Liver (tissue), 9 donors: ENCODE results near the gene ST3GAL3. TPM values are rescaled to one million over a fixed set of nuclear protein-coding genes. Genes with fewer than 3 reads are reported as not detected.

Source experiments
- DNase-seq: peaks from one replicate; pipeline ENCODE4 v3.0.0-alpha.2; 2017; ENCODE audit warnings: low spot score
- H3K27ac ChIP-seq, 2 donors: one replicate each; pipeline ENCODE4 v1.7.0; 2013; ENCODE audit warnings: inconsistent platforms in 2 of 2, low read length in 2 of 2, control low read depth in 1 of 2, low read depth in 1 of 2, mild to moderate bottlenecking in 1 of 2
- H3K27me3 ChIP-seq, 4 donors: one replicate each; pipeline versions ENCODE4 v1.6.1 to v1.7.0; 2013; ENCODE audit warnings: low read length in 3 of 4, inconsistent platforms in 1 of 4, mild to moderate bottlenecking in 1 of 4, moderate library complexity in 1 of 4; ENCODE audit not compliant: control insufficient read depth in 4 of 4, insufficient read depth in 4 of 4
- H3K36me3 ChIP-seq, 4 donors: one replicate each; pipeline versions ENCODE4 v1.6.1 to v1.7.0; 2013; ENCODE audit warnings: low read length in 3 of 4, mild to moderate bottlenecking in 3 of 4, low read depth in 1 of 4, moderate library complexity in 1 of 4; ENCODE audit not compliant: control insufficient read depth in 4 of 4, insufficient read depth in 3 of 4
- H3K4me1 ChIP-seq, 4 donors: one replicate each; pipeline versions ENCODE4 v1.6.1 to v1.7.0; 2013; ENCODE audit warnings: low read length in 3 of 4, mild to moderate bottlenecking in 3 of 4, moderate library complexity in 1 of 4; ENCODE audit not compliant: control insufficient read depth in 4 of 4, insufficient read depth in 4 of 4
- H3K4me3 ChIP-seq, 3 donors: one replicate each; pipeline versions ENCODE4 v1.6.1 to v1.7.0; 2013; ENCODE audit warnings: low read length in 3 of 3, control low read depth in 1 of 3, low read depth in 1 of 3, mild to moderate bottlenecking in 1 of 3
- H3K9ac ChIP-seq, 2 donors: one replicate each; pipeline ENCODE4 v1.7.0; 2013; ENCODE audit warnings: low read length in 2 of 2, mild to moderate bottlenecking in 2 of 2, moderate library complexity in 2 of 2, control low read depth in 1 of 2, low read depth in 1 of 2
- H3K9me3 ChIP-seq, 4 donors: one replicate each; pipeline versions ENCODE4 v1.6.1 to v1.7.0; 2013; ENCODE audit warnings: low read length in 3 of 4; ENCODE audit not compliant: control insufficient read depth in 4 of 4
- CTCF ChIP-seq: fragments of 150-350 bp; IDR thresholded peaks from 2 replicates; pipeline ENCODE4 v1.5.1; 2017; ENCODE audit warnings: improper control_type of control experiment, low read depth, low read length; ENCODE audit not compliant: missing input control
- FOXA1 ChIP-seq: IDR thresholded peaks from 2 replicates; pipeline ENCODE4 v1.6.1; 2016; ENCODE audit warnings: antibody characterized with exemption
- FOXA2 ChIP-seq: IDR thresholded peaks from 2 replicates; pipeline ENCODE4 v1.6.1; 2016; ENCODE audit warnings: antibody characterized with exemption
- GABPA ChIP-seq, 2 donors: IDR thresholded peaks in 1 of 2; conservative IDR thresholded peaks in 1 of 2; 2 replicates each; pipeline ENCODE4 v1.6.1; 2016; ENCODE audit warnings: antibody characterized with exemption in 2 of 2, mild to moderate bottlenecking in 1 of 2, moderate library complexity in 1 of 2
- HNF4A ChIP-seq, 2 donors: conservative IDR thresholded peaks; 2 replicates each; pipeline ENCODE4 v1.6.1; 2016; ENCODE audit warnings: antibody characterized with exemption in 2 of 2, mild to moderate bottlenecking in 2 of 2
- HNF4G ChIP-seq: IDR thresholded peaks from 2 replicates; pipeline ENCODE4 v1.6.1; 2016; ENCODE audit warnings: antibody characterized with exemption
- MAX ChIP-seq: IDR thresholded peaks from 2 replicates; pipeline ENCODE4 v1.6.1; 2016; ENCODE audit warnings: antibody characterized with exemption
- NR2F2 ChIP-seq: IDR thresholded peaks from 2 replicates; pipeline ENCODE4 v1.6.1; 2016; ENCODE audit warnings: antibody characterized with exemption
- RAD21 ChIP-seq, 2 donors: IDR thresholded peaks; 2 replicates each; pipeline ENCODE4 v1.6.1; 2016; ENCODE audit warnings: antibody characterized with exemption in 2 of 2, mild to moderate bottlenecking in 2 of 2
- REST ChIP-seq: IDR thresholded peaks from 2 replicates; pipeline ENCODE4 v1.6.1; 2016; ENCODE audit warnings: antibody characterized with exemption, mild to moderate bottlenecking
- RXRA ChIP-seq, 2 donors: IDR thresholded peaks; 2 replicates each; pipeline ENCODE4 v1.6.1; 2017 to 2018; ENCODE audit warnings: antibody characterized with exemption in 2 of 2, mild to moderate bottlenecking in 1 of 2
- SP1 ChIP-seq: IDR thresholded peaks from 2 replicates; pipeline ENCODE4 v1.6.1; 2018; ENCODE audit warnings: antibody characterized with exemption, mild to moderate bottlenecking
- TAF1 ChIP-seq: conservative IDR thresholded peaks from 2 replicates; pipeline ENCODE4 v1.6.1; 2016; ENCODE audit warnings: antibody characterized with exemption, mild to moderate bottlenecking
- YY1 ChIP-seq: IDR thresholded peaks from 2 replicates; pipeline ENCODE4 v1.6.1; 2016; ENCODE audit warnings: antibody characterized with exemption, mild to moderate bottlenecking
- ZBTB33 ChIP-seq: IDR thresholded peaks from 2 replicates; pipeline ENCODE4 v1.6.1; 2016; ENCODE audit warnings: antibody characterized with exemption
- WGBS: extraction: QIAGEN DNeasy Blood & Tissue Kit; methylation state at CpG from one replicate; pipeline ENCODE4 v1.1.7; 2013; 5-methylcytosine and 5-hydroxymethylcytosine counted together
- polyA plus RNA-seq, 2 donors: library from polyadenylated mRNA; stranded (reverse) in 1 of 2; unstranded in 1 of 2; fragments of 200-250 nt in 1 of 2; fragments of >200 nt in 1 of 2; fragmentation: Nextera tagmentation in 1 of 2; extraction: Ambion mirVana in 1 of 2; gene quantifications; one replicate each; pipeline versions ENCODE4 v1.2.1 to v1.2.3, GENCODE V29; 2013 to 2015
- total RNA-seq, 2 donors: library from RNA; depleted of rRNA; stranded (reverse); fragments of >200 nt; gene quantifications; one replicate each; pipeline ENCODE4 v1.2.3, GENCODE V29; 2014
- donor health status: healthy.
- donor health status: healthy.
- donor health status: healthy.
- donor health status: healthy.
- donor health status: healthy.

ST3GAL3 gene
- total and polyA plus RNA-seq, 4 donors = 4.9 to 11.4 (median 8.1) TPM

GRCh38 chr1:43946236-43947060 is 239.1 kb downstream of the ST3GAL3 start, which contains the start of gene IPO13:
TSS of gene IPO13 (plus strand) at chr1:43946950. CDS start at chr1:43947601, 651 bp downstream.
- DNase-seq = peak; percentile 95
- WGBS = under 1% methylated on average over 74 of the region's 74 CpGs
- Histone ChIP-seq H3K27ac (peak within 1 kb of the TSS; percentile 89 to 98), H3K4me1 (peaks cover 5 to 28% (median 22%) of the 10 kb centered on the region in 4 donors), H3K9ac (peak within 1 kb of the TSS; percentile 69 to 84), H3K36me3 (peaks cover 0 to 6% (median 0%) of the 10 kb centered on the region in 4 donors), H3K4me3 (peak within 1 kb of the TSS; percentile 78 to 99 (median 85)), H3K27me3 (no peaks in the 10 kb centered on the region), H3K9me3 (no peaks in the 10 kb centered on the region)
- TF ChIP-seq CTCF (peak; percentile 58), NR2F2 (no peak), GABPA (IDR thresholded peaks at IDR 0.05 in 1 of 2, conservative IDR thresholded peaks at IDR 0.05 in 1 of 2) (peak in 1 of 2 donors; percentile 81), TAF1 (peak; percentile 62), SP1 (peak; percentile 58), RAD21 (IDR thresholded peaks at IDR 0.05) (peak; percentile 66 to 69), RXRA (IDR thresholded peaks at IDR 0.05) (peak in 1 of 2 donors; percentile 8), REST (peak; percentile 98), YY1 (peak; percentile 66), MAX (no peak), FOXA1 (no peak)

GRCh38 chr1:43947061-43947873 is 239.9 kb downstream of the ST3GAL3 start:
- no peak for DNase-seq
- Histone ChIP-seq H3K36me3 (peaks cover 0 to 6% (median 0%) of the 10 kb centered on the region in 4 donors), H3K27me3 (no peaks in the 10 kb centered on the region), H3K4me1 (peaks cover 5 to 28% (median 22%) of the 10 kb centered on the region in 4 donors), H3K9ac (peak overlapping the region; percentile 8 to 84), H3K4me3 (peak overlapping the region; percentile 78 to 99 (median 85)), H3K9me3 (no peaks in the 10 kb centered on the region), H3K27ac (peak overlapping the region; percentile 89 to 98)
- 8% methylated on average over 27 of the region's 27 CpGs for WGBS
- TF ChIP-seq HNF4A (conservative IDR thresholded peaks at IDR 0.05) (no peak), HNF4G (no peak), ZBTB33 (no peak), RXRA (IDR thresholded peaks at IDR 0.05) (no peak), SP1 (no peak), TAF1 (no peak), NR2F2 (no peak), RAD21 (IDR thresholded peaks at IDR 0.05) (no peak), FOXA2 (no peak), CTCF (no peak)
